NT2/D1 (cell line): ENCODE measurements around the gene ZNF135.

Source experiments
- DNase-seq: peaks from one replicate; pipeline ENCODE4 v3.0.0-alpha.2; 2011; ENCODE audit warnings: low read depth, low spot score
- H3K27me3 ChIP-seq: 2 replicates; pipeline ENCODE4 v1.6.0; 2011; ENCODE audit warnings: mild to moderate bottlenecking; ENCODE audit not compliant: insufficient read length, insufficient read depth
- H3K36me3 ChIP-seq: 2 replicates; pipeline ENCODE4 v1.6.1; 2011; ENCODE audit warnings: mild to moderate bottlenecking, low read length, mixed read lengths; ENCODE audit not compliant: insufficient read depth, insufficient read length
- H3K4me1 ChIP-seq: 2 replicates; pipeline ENCODE4 v1.5.1; 2011; ENCODE audit not compliant: insufficient read depth, insufficient read length
- H3K4me3 ChIP-seq: 2 replicates; pipeline ENCODE4 v1.5.1; 2011; ENCODE audit warnings: low read depth; ENCODE audit not compliant: insufficient read length
- H3K9ac ChIP-seq: 2 replicates; pipeline ENCODE4 v1.6.0; 2011; ENCODE audit warnings: low read depth; ENCODE audit not compliant: insufficient read length
- H3K9me3 ChIP-seq: 2 replicates; pipeline ENCODE4 v1.5.1; 2011; ENCODE audit warnings: mild to moderate bottlenecking, low read length; ENCODE audit not compliant: insufficient read depth
- SUZ12 ChIP-seq: IDR thresholded peaks from 2 replicates; pipeline ENCODE4 v1.6.1; 2011; ENCODE audit not compliant: insufficient read length, insufficient read depth; ENCODE audit errors: extremely low read depth
- YY1 ChIP-seq: IDR thresholded peaks from 2 replicates; pipeline ENCODE4 v1.6.1; 2011; ENCODE audit not compliant: insufficient read length, insufficient read depth
- ZNF274 ChIP-seq: IDR thresholded peaks from 2 replicates; pipeline ENCODE4 v1.6.1; 2011; ENCODE audit warnings: mild to moderate bottlenecking, low read depth, low read length

Gene ZNF135

GRCh38 chr19:58052256-58052655 is 6.8 kb upstream of the ZNF135 start:
- Histone ChIP-seq H3K27me3 (no peaks in the 10 kb centered on the region), H3K9me3 (peaks cover 46% of the 10 kb centered on the region), H3K36me3 (no peaks in the 10 kb centered on the region), H3K4me3 (no peak overlapping the region), H3K4me1 (peaks cover 4% of the 10 kb centered on the region), H3K9ac (no peak overlapping the region)
- no peak for TF ChIP-seq ZNF274
- no peak for TF ChIP-seq YY1
- TF ChIP-seq SUZ12: no peak
- DNase-seq: no peak

GRCh38 chr19:58053480-58054156 is 5.5 kb upstream of the ZNF135 start:
- Histone ChIP-seq H3K36me3 (no peaks in the 10 kb centered on the region), H3K4me3 (no peak overlapping the region), H3K4me1 (peaks cover 6% of the 10 kb centered on the region), H3K9me3 (peaks cover 45% of the 10 kb centered on the region), H3K9ac (no peak overlapping the region), H3K27me3 (no peaks in the 10 kb centered on the region)
- TF ChIP-seq YY1 (no peak), SUZ12 (no peak), ZNF274 (no peak)
- no peak for DNase-seq

GRCh38 chr19:58054901-58055874 is 3.9 kb upstream of the ZNF135 start:
- H3K36me3 ChIP-seq: no peaks in the 10 kb centered on the region
- peak overlapping the region; percentile 70 for H3K9ac ChIP-seq
- TF ChIP-seq ZNF274: no peak

GRCh38 chr19:58056261-58056660 is 2.8 kb upstream of the ZNF135 start:
- Histone ChIP-seq H3K9me3 (peaks cover 23% of the 10 kb centered on the region; the same call in 1 of the 2 replicates), H3K36me3 (peaks cover 3% of the 10 kb centered on the region), H3K4me3 (no peak overlapping the region), H3K4me1 (peaks cover 7% of the 10 kb centered on the region), H3K27me3 (no peaks in the 10 kb centered on the region), H3K9ac (no peak overlapping the region)
- TF ChIP-seq SUZ12 (no peak), YY1 (no peak), ZNF274 (no peak)
- DNase-seq: no peak

More at GRCh38 chr19:58054901-58055874, 3.9 kb upstream of the ZNF135 start:
- no peak for DNase-seq
- Histone ChIP-seq H3K4me3 (peak overlapping the region; percentile 33), H3K9me3 (peaks cover 29% of the 10 kb centered on the region), H3K27me3 (no peaks in the 10 kb centered on the region), H3K4me1 (peaks cover 7% of the 10 kb centered on the region)

GRCh38 chr19:58056861-58057260 is 2.2 kb upstream of the ZNF135 start:
- H3K9me3 ChIP-seq: peaks cover 25% of the 10 kb centered on the region; the same call in 1 of the 2 replicates
- no peak overlapping the region for H3K9ac ChIP-seq
- no peak for TF ChIP-seq YY1
- TF ChIP-seq ZNF274: no peak
- no peak for TF ChIP-seq SUZ12
- no peak overlapping the region for H3K4me3 ChIP-seq
- DNase-seq: no peak
- H3K36me3 ChIP-seq: peaks cover 9% of the 10 kb centered on the region
- H3K27me3 ChIP-seq: no peaks in the 10 kb centered on the region
- H3K4me1 ChIP-seq: peaks cover 7% of the 10 kb centered on the region

GRCh38 chr19:58058467-58058866 is 615 bp upstream of the ZNF135 start:
- Histone ChIP-seq H3K36me3 (peaks cover 22% of the 10 kb centered on the region), H3K9me3 (peaks cover 23% of the 10 kb centered on the region; the same call in 1 of the 2 replicates), H3K27me3 (no peaks in the 10 kb centered on the region), H3K9ac (peak overlapping the region; percentile 86), H3K4me3 (peak overlapping the region; percentile 42), H3K4me1 (peaks cover 7% of the 10 kb centered on the region)
- DNase-seq: no peak
- TF ChIP-seq ZNF274 (no peak), YY1 (no peak), SUZ12 (no peak)

- no peak for TF ChIP-seq ZNF274
- no peak for TF ChIP-seq YY1
- TF ChIP-seq SUZ12: no peak
- peaks cover 31% of the 10 kb centered on the region for H3K9me3 ChIP-seq
- peak overlapping the region; percentile 71 for H3K4me3 ChIP-seq
- DNase-seq: no peak
- peak overlapping the region; percentile 88 for H3K9ac ChIP-seq
- H3K36me3 ChIP-seq: peaks cover 34% of the 10 kb centered on the region
- peaks cover 5% of the 10 kb centered on the region for H3K4me1 ChIP-seq
- H3K27me3 ChIP-seq: no peaks in the 10 kb centered on the region
Observed at GRCh38 chr19:58059671-58060078, 593 bp downstream of the ZNF135 start.
